Measurements from ENCODE around the gene NUS1. TPM values are rescaled to one million over a fixed set of nuclear protein-coding genes. Genes with fewer than 3 reads are reported as not detected.
"Not testable (repeated sequence)": the region's sequence is repeated elsewhere in the genome, so short reads cannot be mapped to it uniquely, and the experiment has no call there.

Gene NUS1
- polyA plus RNA-seq, 1 experiment, result 6.3 TPM

DNA sequence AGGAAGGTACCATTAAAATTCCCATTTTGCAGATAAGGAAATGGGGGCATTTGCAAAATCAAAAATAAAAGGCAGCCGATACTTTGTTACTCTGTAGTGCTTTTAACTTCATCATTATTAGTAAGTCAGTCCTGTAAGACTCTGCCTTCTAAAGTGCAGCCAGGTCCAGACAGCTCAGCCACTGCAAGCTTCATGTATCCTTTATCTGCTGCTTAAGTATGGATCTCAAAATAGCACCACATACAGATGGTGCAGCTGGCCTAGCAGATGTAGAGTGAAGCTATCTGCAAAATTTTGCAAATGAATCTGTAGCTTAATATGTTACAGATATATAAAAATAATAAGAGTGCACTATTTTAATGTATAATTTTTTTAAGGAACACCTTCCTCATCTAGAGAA, 53.4 kb downstream of the NUS1 start:
- Histone ChIP-seq H3K27me3 (ENCODE audit: control insufficient read depth, insufficient read depth, low read length) (no peaks in the 10 kb centered on the region), H3K4me3 (ENCODE audit: low read depth, low read length) (no peak overlapping the region), H3K36me3 (ENCODE audit: control insufficient read depth, insufficient read depth, low read length) (no peaks in the 10 kb centered on the region)
- POLR2A ChIA-PET, result no interaction called here
- DNase-seq (ENCODE audit: low read depth), result no peak
- CTCF ChIA-PET, result no interaction called here
- TF ChIP-seq CTCF (IDR thresholded peaks at IDR 0.05; ENCODE audit: insufficient read depth, low read depth, low read length), result no peak

DNA sequence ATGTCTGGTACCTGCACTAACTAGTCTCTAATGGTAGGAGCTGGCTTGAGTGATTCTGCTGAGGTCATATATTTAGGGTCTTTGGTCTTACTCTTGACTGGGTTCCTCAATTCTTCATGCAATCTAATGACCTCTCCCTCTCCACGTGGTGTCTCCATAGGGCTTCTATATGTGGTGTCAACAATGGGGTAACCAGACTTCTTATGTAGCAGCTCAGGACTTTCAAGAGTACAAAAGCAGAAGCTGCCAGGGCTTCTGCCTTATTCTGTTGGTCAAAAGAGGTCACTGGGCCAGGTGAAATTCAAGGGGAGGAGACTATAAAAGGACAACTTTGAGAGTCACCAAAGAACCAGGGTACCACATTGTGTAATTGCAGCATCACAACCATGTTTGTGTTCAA, 54.3 kb downstream of the NUS1 start:
- ChIA-PET CTCF (no interaction called here), POLR2A (no interaction called here)
- no peak for TF ChIP-seq CTCF (IDR thresholded peaks at IDR 0.05; ENCODE audit: insufficient read depth, low read depth, low read length)
- Histone ChIP-seq H3K27me3 (ENCODE audit: control insufficient read depth, insufficient read depth, low read length) (no peaks in the 10 kb centered on the region), H3K36me3 (ENCODE audit: control insufficient read depth, insufficient read depth, low read length) (no peaks in the 10 kb centered on the region), H3K4me3 (ENCODE audit: low read depth, low read length) (no peak overlapping the region)
- no peak for DNase-seq (ENCODE audit: low read depth)

- TF ChIP-seq CTCF (IDR thresholded peaks at IDR 0.05; ENCODE audit: insufficient read depth, low read depth, low read length), result no peak
- DNase-seq (ENCODE audit: low read depth), result no peak
- no peaks in the 10 kb centered on the region for H3K36me3 ChIP-seq (ENCODE audit: control insufficient read depth, insufficient read depth, low read length)
- H3K4me3 ChIP-seq (ENCODE audit: low read depth, low read length), result no peak overlapping the region
- POLR2A ChIA-PET, result no interaction called here
- H3K27me3 ChIP-seq (ENCODE audit: control insufficient read depth, insufficient read depth, low read length), result no peaks in the 10 kb centered on the region
- CTCF ChIA-PET, result no interaction called here
Measured at GRCh38 chr6:117733341-117733740, 58.1 kb downstream of the NUS1 start.

GRCh38 chr6:117739869-117740268, 64.6 kb downstream of the NUS1 start:
- H3K36me3 ChIP-seq (ENCODE audit: control insufficient read depth, insufficient read depth, low read length), result no peaks in the 10 kb centered on the region
- H3K27me3 ChIP-seq (ENCODE audit: control insufficient read depth, insufficient read depth, low read length), result no peaks in the 10 kb centered on the region
- H3K4me3 ChIP-seq (ENCODE audit: low read depth, low read length), result no peak overlapping the region
- CTCF ChIA-PET, result no interaction called here
- POLR2A ChIA-PET, result no interaction called here
- no peak for TF ChIP-seq CTCF (IDR thresholded peaks at IDR 0.05; ENCODE audit: insufficient read depth, low read depth, low read length)
- no peak for DNase-seq (ENCODE audit: low read depth)

- DNase-seq (ENCODE audit: low read depth), result no peak
- TF ChIP-seq CTCF (IDR thresholded peaks at IDR 0.05; ENCODE audit: insufficient read depth, low read depth, low read length), result no peak
- Histone ChIP-seq H3K27me3 (ENCODE audit: control insufficient read depth, insufficient read depth, low read length) (no peaks in the 10 kb centered on the region), H3K4me3 (ENCODE audit: low read depth, low read length) (no peak overlapping the region), H3K36me3 (ENCODE audit: control insufficient read depth, insufficient read depth, low read length) (no peaks in the 10 kb centered on the region)
- CTCF ChIA-PET, result interaction anchor here (0.6 kb wide), 1 partner anchor 614 kb away, joined by 4 read pairs; no protein-coding TSS in a partner anchor
- POLR2A ChIA-PET, result no interaction called here
Measured at GRCh38 chr6:117740605-117741004, 65.3 kb downstream of the NUS1 start.

GRCh38 chr6:117750675-117751074, 75.4 kb downstream of the NUS1 start:
- H3K27me3 ChIP-seq (ENCODE audit: control insufficient read depth, insufficient read depth, low read length); CTCF ChIA-PET; H3K36me3 ChIP-seq (ENCODE audit: control insufficient read depth, insufficient read depth, low read length); H3K4me3 ChIP-seq (ENCODE audit: low read depth, low read length); DNase-seq (ENCODE audit: low read depth); POLR2A ChIA-PET: not testable (repeated sequence)
